GM19043 (cell line): ENCODE measurements around the gene RRP12.
"Not testable (repeated sequence)": the region's sequence is repeated elsewhere in the genome, so short reads cannot be mapped to it uniquely, and the experiment has no call there.

Experiments used
- ATAC-seq: cut with Tn5 transposase; IDR thresholded peaks from one replicate; pipeline ENCODE4 v1.9.1; 2021; ENCODE audit warnings: low read depth; ENCODE audit not compliant: unreplicated experiment

Gene RRP12

GRCh38 chr10:97407211-97407951, 6.2 kb upstream of the RRP12 start:
- ATAC-seq, result peak; percentile 90

- ATAC-seq, result not testable (repeated sequence)
Observed at GRCh38 chr10:97406483-97406882, 5.3 kb upstream of the RRP12 start.

- ATAC-seq, result no peak
Observed at GRCh38 chr10:97406064-97406463, 4.9 kb upstream of the RRP12 start.

GRCh38 chr10:97404044-97404443, 2.9 kb upstream of the RRP12 start:
- no peak for ATAC-seq

- ATAC-seq, result no peak
Observed at GRCh38 chr10:97401455-97401919, 347 bp upstream of the RRP12 start.

- no peak for ATAC-seq
Observed at GRCh38 chr10:97399843-97400545, 1.1 kb downstream of the RRP12 start.

- ATAC-seq, result no peak
Observed at GRCh38 chr10:97396056-97396455, 5.1 kb downstream of the RRP12 start.

GRCh38 chr10:97393034-97393573, 8.0 kb downstream of the RRP12 start:
- no peak for ATAC-seq

GRCh38 chr10:97390091-97390490, 11.0 kb downstream of the RRP12 start:
- ATAC-seq, result no peak

- ATAC-seq, result no peak
Observed at GRCh38 chr10:97388152-97388551, 13.0 kb downstream of the RRP12 start.

- no peak for ATAC-seq
Observed at GRCh38 chr10:97385565-97385964, 15.6 kb downstream of the RRP12 start.

GRCh38 chr10:97384641-97385040, 16.5 kb downstream of the RRP12 start:
- ATAC-seq, result no peak

- ATAC-seq, result no peak
Observed at GRCh38 chr10:97384156-97384555, 17.0 kb downstream of the RRP12 start.

GRCh38 chr10:97383159-97383558, 18.0 kb downstream of the RRP12 start:
- ATAC-seq, result no peak

GRCh38 chr10:97381626-97382025, 19.5 kb downstream of the RRP12 start:
- ATAC-seq, result no peak

- ATAC-seq, result no peak
Observed at GRCh38 chr10:97380516-97380915, 20.6 kb downstream of the RRP12 start.

GRCh38 chr10:97378933-97379921, 21.9 kb downstream of the RRP12 start:
- ATAC-seq, result no peak

- ATAC-seq, result no peak
Observed at GRCh38 chr10:97376413-97376812, 24.7 kb downstream of the RRP12 start.

- ATAC-seq, result no peak
Observed at GRCh38 chr10:97373456-97373855, 27.7 kb downstream of the RRP12 start.

GRCh38 chr10:97372233-97372875, 28.8 kb downstream of the RRP12 start:
- ATAC-seq, result no peak
